ENCODE data around the gene PLA2G3.

PLA2G3 gene

DNA sequence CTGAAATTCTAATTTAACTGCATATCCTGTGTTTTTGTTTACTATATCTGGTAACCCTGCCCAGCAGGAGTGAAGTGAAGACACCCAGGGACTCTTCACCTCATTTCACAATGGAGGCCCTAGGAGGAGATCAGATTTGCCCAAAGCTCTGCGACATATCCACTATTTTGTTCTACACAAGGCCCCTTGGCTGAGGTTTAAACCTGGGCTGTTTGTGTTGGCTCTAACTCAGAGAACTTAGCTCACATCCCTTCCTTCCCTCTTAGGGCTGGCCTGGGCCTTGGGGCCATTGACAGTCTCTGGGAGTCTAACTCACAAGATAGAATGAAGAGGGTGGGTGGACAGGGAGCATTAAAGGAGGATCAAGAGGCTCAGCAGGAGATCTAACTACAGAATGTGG, 8.2 kb upstream of the PLA2G3 start:
- no peak for DNase-seq

DNA sequence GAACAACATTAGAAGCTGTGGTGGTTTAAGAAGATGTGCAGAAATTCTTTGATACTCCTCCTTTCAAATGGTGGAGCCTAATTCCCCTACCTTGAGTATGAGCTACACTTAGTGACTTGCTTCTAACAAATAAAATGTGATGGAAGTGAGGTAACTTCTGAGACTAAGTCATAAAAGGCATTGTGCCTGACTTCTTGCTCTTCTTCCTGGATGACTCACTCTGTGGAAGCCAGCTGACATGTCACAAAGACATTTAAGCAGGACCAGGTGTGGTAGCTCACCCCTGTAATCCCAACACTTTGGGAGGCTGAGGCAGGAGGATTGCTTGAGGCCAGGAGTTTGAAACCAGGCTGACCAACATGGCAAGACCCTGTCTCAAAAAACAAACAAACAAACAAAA, 3.9 kb upstream of the PLA2G3 start:
- no peak for DNase-seq

DNA sequence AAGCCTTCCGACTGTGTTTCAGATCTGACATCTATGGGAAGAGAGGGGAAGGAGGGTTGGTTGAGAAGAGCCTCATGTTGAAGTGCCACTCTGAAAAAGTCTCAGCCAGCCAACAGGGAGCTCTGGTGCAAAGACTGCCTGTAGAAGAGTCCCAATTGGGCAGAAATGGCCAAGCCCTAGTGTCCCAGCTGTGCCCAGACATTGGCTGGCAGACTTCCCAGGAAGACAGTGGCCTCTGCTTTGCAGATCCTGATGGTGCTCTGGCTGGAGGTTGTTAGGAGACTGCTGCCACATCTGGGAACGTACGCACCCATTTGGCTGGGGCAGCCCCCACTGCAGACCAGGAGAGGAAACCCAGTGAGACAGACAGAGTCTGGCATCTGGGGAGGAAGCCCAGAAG, 3.2 kb upstream of the PLA2G3 start:
- DNase-seq, result no peak

DNA sequence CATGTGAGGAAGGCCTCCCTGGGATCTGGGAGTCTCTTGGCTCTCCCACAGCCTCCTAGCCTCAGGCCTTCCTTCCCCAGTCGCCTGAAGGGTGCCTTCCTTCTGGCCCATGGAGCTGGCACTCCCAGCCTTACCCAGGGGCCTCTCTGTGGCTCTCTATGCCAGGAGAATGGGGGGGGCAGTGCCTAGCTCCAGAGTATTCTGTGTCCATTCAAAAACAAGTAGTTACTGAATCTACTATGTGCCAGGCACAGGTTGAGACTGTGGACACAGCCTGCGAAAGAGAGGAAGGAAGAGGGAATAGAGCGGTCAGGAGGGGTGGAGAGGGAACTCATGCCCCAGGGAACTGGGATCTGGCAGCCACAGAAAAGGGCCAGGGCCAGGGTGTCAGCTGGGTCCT, 2.7 kb upstream of the PLA2G3 start:
- DNase-seq, result no peak

DNA sequence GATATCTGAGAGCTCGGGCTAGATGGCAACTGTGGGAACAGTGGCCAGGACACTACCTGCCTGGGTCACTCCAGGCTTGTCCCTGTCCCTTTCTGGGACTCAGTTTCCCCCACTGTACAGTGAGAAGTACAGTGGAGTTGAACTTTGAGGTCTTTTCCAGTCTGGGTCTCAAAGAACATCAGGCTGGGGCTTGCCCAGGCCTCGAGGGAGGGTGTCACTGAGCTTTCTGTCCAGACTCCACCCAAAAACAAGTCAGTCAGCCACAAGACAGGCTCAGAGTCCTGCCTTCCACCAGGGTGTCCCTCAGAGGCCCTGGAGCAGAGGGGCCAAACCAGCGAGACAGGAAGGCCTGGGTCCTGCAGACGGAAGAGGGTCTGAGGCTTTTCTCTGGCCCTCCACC, 2.0 kb upstream of the PLA2G3 start:
- DNase-seq, result no peak

DNA sequence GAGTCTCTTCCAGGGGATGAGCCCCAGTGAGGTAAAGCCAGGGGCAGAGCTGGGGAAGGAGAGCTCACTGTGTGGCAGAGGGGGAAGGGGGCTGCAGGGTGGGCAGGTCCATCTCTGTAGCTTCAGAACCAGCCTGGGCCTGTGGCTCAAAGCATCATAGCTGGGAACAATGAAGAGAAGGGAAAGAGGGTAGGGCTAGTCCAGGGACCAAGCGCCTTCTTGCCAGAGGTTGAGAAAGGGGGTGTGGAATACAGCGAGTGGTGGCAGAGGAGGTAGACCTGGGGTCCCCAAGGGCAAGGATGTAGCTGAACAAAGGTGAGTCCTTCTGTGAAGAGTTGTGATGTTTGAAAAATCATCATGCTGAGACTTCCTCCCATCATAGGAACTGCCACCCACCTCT, 1.2 kb upstream of the PLA2G3 start:
- no peak for DNase-seq

DNA sequence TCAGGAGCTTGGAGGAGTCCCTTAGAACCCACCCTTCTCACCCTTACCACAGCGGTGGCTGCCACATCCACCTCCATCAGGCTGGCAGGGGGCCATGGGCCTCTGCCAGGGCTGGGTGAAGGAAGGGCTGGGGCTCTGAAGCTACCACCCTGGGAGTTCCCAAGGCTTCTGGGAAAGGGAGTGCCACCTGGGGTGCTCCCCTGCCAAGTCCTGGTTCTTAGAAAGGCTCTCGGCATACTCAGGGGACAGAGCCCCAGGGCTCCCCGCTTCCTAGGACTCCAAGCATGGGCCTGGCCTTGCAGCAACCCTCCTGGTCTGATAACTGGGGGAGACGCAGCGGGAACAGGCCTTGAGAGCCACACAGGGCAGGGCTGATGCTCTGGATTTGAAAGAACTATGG, 438 bp upstream of the PLA2G3 start:
- DNase-seq, result no peak

DNA sequence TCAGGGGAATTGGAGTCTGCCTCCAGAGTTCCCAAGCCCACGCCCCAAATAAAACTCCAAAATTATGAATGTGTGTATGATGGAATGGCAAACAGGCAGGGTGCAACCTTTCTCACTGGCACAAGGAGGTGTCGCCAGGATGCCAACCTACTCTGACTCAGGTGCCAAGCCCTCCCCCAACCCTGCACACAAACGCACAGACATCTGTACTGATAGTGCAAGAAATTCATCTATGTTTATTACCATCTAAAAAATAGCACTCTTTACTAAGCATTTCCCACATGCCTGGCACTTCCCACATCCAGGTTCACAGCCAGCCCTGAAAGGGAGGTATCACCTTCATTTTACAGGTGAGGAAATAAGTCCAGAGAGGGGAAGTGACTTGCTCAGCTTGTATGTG, 1.2 kb downstream of the PLA2G3 start:
- no peak for DNase-seq

DNA sequence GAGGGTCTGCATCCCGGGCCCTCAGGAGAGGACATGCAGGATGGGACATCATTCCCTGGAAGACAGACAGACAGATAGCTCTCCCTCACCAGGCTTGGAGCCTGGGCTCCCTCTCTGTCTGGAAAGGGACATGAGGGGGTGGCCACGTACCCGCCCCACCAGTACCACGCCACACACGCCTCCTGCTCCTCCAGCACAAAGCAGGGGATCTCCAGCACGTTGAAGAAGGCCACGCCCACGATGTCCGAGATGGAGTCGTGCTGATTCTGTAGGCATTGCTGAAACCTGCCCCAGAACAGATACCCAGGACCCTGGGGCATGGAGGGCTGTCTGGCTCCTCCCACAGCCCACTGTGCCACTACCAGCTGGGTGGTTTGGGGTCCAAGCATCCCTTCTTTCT, 2.2 kb downstream of the PLA2G3 start:
- no peak for DNase-seq

DNA sequence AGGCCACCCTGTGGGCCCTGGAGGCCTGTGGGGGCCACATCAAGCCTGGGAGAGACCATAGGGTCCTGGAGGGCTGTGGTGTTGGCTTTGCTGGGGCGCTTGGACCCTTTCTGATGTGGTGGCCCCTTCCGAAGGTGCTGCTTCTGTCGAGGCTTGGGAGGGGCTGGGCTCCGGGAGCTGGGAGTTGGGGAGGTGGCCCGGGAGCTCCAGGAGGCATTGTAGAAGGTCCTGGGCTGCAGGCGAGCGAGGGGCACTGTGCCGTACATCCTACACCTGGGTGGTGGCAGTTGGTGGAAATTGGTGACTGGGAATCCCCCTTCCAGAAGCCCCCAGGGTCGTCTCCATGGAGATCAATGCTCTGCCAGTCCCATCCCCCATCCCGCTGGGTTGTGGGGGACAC, 2.6 kb downstream of the PLA2G3 start:
- DNase-seq, result no peak

DNA sequence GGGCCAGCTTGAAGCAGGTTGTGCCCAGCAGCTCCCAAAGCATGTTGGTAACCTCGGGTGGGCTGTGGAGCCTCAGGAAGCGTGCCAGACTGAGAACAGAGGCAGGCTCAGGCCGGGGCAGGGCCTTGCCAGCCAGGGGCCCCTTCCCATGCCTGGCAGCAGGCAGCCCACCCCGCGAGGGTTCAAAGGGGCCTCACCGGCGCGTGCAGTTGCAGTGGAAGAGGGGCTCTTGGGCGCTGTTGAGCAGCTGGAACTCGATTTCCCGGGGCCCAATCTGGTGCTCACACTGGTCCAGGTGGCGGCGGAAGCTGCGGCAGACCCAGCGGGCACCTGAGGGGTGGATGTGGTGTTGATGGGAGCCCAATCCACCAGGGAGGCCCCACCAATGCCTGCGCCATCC, 3.6 kb downstream of the PLA2G3 start:
- DNase-seq, result no peak

DNA sequence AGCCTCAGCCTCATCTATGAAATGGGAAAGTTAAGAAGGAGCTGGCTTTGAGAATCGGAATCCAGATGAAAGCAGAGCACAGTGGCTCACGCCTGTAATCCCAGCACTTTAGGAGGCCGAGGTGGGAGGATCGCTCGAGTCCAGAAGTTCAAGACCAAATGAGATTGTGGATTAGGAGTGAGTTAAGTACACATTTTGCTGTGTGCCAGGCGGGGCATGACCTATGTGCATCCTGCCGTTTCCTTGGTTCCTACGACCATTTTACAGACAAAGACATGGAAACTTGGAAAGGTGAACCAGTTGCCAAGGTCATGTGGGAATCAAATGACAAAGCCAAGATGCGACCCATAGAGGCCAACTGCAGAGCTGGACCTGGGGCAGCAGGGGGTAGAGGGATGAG, 4.2 kb downstream of the PLA2G3 start:
- DNase-seq, result no peak

DNA sequence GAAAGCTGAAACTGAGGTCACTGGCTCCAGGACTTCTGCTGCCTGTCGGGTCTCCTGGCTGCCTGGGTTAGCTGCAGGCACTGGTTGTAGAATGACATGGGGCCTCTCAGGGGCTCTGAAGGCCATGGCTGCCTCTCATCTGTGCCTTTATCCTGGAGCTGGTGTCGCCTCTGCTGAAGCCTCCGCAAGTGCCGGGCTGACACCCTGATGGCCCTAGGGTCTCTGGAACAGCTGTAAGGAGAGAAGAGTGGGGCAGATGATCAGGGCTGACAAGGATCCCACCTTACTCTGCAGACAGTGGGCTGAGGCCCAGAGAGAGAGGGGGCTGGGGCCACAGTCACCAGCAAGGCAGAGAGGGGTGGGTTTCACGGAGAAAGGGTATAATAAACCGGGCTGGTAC, 4.6 kb downstream of the PLA2G3 start:
- DNase-seq, result no peak

DNA sequence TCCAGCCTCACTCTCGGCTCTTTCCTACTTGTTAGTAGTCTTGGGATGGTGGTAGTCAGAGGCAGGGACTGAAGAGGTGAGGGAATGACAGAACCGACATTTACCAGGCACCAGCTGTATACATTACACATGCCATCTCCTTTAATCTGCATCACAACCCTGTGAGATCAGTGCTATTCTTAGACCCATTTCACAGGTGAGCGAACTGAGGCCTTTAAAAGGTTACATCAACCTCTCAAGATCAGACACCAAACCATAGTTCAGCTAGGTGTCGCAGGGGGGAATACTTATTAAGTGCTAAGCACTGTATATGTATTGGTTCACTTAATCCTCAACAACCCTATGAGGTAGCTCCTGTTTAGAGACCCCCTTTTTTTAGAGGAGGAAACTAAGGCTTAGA, 5.6 kb downstream of the PLA2G3 start:
- DNase-seq, result no peak

DNA sequence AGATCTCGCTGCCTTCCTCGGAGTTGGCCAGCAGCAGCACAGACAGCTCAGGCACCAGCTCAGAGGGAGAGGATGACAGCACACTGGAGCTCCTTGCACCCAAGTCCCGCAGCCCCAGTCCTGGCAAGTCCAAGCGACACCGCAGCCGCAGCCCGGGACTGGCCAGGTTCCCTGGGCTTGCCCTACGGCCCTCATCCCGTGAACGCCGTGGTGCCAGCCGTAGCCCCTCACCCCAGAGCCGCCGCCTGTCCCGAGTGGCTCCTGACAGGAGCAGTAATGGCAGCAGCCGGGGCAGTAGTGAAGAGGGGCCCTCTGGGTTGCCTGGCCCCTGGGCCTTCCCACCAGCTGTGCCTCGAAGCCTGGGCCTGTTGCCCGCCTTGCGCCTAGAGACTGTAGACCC, 6.4 kb downstream of the PLA2G3 start:
- DNase-seq, result no peak

DNA sequence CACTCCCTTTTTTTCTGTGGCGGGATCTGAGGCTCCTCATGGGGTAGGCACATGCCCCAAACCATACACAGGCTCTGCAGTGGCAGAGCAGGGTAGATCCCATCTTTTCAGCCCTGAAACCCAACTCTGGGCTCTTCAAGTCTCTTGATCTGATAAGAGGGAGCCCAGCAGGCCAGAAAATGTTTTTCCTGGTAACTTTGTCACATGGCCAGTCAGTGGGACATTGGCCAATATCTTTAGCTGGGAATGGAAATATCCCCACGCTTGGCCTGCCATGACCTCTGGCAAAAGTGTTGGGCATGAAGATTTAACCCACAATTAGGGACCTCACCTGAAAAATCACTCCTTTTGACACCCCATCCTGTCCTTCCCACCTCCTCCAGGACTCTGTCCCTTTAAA, 9.4 kb downstream of the PLA2G3 start:
- no peak for DNase-seq

DNA sequence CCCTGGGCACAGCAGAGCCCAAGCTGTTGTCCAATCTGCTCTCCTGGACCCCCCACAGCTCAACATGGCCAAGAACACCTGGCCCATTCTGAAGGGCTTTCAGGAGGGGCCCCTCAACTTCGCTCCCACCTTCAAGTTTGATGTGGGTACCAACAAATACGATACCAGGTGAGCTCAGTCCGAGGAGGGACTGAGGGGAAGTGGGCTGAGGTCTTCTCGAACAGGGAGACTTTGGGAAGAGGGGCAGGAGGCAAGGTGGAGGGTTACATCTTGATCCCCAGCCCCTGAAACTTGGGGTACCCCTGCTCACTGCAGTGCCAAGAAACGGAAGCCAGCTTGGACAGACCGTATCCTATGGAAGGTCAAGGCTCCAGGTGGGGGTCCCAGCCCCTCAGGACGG, 12.2 kb downstream of the PLA2G3 start:
- no peak for DNase-seq

DNA sequence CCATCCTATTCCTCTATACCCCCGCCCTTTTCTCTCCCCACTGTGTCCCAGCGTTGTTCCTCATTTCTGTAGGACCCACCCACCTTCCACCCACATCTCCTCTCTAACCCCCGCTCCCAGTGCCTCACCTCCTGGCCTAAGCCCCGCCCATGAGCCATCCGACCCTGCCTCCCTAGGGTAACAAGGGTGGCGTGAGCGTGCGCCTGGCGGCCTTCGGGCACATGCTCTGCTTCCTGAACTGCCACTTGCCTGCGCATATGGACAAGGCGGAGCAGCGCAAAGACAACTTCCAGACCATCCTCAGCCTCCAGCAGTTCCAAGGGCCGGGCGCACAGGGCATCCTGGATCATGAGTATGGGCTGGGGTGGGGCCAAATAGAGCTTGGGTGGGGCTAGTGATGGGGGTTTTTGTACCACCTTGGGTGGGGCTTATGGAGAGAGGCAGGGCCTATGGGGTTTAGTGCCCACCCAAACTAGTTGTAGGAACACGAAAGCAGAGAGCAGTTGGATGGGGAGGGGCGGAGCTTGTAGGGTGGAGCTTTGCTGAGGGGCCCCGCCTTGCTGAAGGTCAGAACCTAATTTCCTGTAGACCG, 13.0 kb downstream of the PLA2G3 start:
- peak; percentile 22 to 35 (median 26) for DNase-seq

DNA sequence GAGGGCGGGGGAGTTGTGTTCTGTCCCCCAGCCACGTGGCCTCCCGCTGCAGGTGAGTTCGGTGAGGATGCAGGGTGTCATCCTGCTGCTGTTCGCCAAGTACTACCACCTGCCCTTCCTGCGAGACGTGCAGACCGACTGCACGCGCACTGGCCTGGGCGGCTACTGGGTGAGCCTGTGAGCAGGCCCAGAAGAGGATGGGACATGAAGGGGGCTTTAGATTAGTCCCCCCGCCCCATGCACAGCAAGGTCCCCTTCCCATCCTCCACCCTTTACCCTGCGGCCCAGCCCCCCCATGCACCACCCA, 13.5 kb downstream of the PLA2G3 start:
- DNase-seq, result no peak

DNA sequence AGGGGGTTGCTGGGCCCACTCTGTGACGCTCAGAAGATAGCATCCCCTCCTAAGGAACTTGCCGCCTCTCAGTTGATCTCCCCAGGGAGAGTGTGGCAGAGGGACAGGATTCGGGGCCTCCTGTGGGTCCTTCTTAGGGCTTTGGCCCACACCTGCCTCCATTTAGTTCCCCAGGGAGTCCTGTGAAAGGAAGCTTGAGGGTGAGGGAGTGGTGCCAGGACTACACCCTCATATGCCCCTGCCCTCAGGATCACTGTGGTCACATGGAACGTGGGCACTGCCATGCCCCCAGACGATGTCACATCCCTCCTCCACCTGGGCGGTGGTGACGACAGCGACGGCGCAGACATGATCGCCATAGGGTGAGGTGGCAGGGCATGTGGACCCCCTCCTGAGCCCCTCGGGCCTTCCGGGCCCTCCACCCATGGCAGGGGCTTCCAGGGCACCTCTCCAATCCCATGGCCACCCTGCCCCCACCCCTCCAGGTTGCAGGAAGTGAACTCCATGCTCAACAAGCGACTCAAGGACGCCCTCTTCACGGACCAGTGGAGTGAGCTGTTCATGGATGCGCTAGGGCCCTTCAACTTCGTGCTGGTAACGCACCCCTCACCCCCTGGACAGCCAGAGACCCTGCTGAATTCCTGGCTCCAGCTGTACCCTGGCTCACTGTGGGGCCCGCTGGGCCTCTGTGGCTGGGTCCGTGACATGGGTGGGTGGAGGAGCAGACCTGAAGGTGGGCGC, 14.0 kb downstream of the PLA2G3 start:
- DNase-seq, result no peak

DNA sequence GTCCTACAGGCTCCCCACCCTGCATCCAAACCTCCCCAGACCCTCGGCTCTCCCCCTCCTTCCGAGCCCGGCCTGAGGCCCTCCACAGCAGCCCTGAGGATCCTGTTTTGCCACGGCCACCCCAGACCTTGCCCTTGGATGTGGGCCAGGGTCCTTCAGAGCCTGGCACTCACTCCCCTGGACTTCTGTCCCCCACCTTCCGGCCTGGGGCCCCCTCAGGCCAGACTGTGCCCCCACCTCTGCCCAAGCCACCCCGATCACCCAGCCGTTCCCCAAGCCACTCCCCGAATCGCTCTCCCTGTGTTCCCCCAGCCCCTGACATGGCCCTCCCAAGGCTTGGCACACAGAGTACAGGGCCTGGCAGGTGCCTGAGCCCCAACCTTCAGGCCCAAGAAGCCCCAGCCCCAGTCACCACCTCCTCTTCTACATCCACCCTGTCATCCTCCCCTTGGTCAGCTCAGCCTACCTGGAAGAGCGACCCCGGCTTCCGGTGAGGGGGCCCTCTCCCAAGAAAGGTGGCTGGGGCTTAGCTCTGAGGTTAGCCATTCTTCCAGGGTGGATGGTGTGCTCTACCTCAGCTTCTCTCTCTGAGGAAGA, 14.7 kb downstream of the PLA2G3 start:
- DNase-seq, result no peak

DNA sequence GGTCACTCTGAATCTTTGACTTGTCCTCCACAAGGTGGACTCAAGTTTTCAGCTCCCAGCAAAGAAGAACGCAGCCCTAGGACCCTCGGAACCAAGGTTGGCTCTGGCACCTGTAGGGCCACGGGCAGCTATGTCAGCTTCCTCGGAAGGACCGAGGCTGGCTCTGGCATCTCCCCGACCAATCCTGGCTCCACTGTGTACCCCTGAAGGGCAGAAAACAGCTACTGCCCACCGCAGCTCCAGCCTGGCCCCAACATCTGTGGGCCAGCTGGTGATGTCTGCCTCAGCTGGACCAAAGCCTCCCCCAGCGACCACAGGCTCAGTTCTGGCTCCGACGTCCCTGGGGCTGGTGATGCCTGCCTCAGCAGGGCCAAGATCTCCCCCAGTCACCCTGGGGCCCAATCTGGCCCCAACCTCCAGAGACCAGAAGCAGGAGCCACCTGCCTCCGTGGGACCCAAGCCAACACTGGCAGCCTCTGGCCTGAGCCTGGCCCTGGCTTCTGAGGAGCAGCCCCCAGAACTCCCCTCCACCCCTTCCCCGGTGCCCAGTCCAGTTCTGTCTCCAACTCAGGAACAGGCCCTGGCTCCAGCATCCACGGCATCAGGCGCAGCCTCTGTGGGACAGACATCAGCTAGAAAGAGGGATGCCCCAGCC, 15.4 kb downstream of the PLA2G3 start:
- DNase-seq, result no peak

DNA sequence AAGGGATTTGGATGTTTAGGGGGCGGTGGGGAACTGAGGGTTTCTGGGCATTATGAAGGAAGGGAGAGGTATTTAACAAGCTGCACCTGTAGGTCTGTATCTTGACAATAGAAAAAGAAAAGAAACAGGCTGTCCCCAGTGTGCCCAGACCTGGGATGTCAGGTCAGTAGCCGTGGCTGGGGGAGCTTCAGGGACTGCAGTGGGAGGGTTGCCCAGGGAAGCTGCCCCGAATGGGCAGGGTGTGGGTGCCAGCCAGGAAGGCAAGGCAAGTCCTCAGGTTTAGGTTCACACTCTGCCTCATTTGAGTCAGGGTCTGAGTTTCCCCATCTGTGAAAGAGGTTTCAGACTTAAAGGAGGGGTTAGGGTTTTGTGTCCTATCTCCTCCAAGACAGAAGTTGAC, 16.0 kb downstream of the PLA2G3 start:
- no peak for DNase-seq

DNA sequence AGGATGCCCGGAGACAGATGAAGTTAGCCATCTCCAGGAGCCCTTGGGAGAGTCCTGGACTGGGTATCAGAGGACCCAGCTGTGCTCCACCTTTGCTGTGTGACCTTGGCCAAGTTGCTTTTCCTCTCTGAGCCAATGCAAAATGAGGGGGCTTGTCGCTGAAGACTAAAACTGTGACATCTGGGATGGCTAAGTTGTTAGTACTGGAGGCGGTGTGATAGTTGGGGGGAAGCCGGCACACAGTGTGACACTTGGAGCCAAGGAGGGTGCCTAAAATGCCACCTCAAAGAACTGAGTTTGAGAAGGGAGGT, 17.1 kb downstream of the PLA2G3 start:
- no peak for DNase-seq
